NCI-H2107 treated with DMSO at 0.1 percent for 48 hours (cell line): ENCODE measurements around the gene CALM1.

Experiments used
- DNase-seq: peaks from one replicate; lab custom pipeline; 2025; ENCODE audit not compliant: unreplicated experiment; lab: John Stamatoyannopoulos, UW

Gene CALM1

DNA sequence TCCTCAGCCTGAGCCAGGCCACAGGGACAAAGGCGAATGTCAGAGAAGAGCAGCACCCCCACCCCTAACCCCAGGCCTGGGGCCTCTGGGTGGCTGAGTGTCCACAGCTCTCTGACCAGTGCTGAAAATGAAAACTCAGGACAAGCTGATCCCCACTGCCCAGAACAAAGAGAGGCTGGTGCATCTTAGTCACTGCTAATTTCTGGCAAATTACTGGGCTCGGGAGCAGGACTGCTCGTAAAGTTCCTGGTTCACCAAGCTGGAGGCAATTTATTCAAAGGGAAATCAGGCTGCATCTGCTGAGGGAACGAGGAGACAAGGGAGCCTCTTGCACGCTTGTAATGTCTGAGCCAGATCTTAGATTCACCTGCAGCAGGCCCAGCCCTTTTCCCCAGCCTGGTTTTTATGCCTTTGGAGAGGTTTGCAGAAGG, 43.2 kb downstream of the CALM1 start:
- DNase-seq: no peak

DNA sequence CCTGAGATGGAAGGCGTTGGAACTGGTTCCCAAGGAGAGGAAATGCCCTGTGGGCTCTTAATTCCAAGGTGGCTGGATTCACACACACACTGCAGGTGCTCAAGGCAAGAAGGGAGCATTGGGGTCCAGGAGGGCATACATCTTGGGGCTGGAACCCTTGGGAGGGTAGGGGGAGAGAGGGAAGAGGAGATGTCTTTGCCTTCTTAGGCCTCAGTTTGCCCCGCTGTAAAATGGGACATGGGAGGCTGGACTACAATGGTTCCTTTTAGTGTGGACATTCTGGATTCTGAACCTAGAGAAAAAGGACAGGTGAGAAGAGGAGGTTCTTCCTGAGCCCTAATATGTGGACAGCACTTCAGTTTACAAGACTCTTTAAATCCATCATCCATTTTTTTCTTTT, 43.8 kb downstream of the CALM1 start:
- no peak for DNase-seq

DNA sequence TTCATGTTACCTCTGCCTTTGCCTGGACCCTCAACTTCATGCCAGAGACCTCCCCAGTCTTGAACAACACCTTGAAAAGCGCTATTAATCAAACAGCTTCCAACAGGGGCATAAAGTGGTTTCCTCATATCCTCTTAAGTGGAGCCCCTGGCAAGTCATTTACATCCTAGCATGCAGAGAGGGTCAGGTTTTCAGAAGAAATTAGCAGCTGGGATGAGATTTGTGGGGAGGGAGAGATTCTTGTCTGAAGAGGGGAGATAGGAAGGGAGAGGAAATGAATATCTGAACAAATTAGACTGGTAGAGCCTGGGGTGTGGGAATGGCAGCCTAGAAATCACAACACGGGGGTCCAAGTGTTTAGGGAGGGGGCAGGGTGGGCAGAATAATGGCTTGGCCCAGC, 45.6 kb downstream of the CALM1 start:
- DNase-seq: no peak

DNA sequence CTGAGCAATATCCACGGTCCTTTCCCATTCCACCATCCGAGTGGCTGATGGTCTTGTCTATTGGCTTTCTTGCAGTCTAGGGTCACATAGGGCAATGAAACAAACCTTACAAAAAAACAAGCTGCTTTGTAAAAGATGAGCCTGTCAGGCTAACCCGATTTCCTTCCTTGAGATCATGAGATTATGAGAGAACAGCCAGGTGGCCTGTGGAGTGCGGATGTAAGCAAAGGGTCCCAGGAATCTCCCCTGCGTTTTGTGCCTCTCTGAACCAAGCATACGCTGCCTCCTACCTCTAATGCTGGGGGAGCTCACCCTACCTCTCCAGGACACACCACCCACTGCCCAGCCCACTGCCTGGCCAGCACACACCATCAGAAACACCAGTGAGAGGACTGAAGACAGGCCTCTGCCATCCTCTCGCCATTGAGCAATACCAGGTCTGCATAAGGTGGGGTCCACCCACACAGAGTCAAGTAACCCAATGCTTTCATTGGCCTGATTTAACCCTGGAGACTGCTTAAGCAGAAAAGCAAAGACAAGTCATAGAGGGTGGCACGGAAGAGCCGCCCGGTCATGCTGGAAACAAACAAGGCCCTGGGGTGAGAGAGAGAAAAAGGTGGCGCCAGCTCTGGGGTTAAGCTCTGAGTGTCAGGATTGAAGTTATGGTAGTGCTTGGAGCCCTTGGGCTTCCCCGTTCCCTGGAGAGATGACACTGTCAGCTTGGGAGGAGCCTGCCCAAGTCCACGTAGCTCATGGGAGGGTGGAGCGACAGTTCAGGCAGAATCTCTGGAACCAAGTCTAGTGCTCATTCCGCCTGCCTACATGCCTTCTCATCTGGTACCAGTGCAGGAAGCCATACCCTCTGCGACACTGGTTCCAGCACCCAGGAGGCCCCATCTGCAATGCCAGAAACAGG, 46.6 kb downstream of the CALM1 start:
- DNase-seq: no peak

DNA sequence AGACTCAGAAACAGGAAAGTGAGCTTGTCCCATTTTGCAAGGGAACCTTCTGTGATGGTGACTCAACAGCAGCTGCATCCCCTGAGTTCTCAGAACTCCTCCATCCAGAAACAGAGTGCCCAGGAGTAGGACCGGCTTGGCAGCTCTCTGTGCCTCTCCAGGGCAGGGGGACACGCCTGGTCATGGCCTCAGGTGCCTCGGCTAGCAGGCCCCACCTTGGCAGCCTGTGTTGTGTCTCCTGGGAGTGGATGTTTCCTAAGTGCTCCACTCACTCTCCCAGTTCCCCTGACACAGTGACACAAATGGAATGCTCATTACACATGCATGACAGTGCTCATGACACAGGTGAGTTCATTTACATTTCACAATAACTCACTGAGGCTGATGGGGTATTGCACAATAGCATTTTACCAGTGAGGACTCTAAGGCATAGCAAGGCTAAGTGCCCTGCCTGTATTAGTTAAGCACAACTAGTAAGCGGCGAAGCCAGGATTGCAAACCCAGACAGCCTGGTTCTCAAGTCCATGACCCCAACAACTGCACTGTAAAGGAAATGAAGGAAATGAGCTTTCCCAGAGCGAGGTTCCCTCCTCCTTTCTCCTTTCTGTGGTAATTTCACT, 47.4 kb downstream of the CALM1 start:
- peak; percentile 70 for DNase-seq

DNA sequence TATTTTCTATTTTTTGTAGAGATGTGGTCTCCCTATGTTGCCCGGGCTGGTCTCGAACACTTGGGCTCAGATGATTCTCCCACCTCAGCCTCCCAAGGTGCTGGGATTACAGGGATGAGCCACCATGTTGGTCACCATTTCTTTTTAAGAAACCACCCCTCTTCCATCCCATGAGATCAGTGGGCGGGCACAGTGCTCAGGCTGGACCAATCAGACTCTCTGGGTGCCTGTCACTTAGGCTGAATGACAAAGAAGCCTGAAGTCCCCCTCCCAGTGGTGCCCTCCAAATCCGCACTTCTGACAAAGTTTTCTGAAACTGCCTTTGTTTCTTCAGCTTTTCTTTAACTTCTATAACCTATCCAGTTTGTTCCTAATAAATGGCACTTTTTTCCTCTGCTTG, 48.2 kb downstream of the CALM1 start:
- no peak for DNase-seq

DNA sequence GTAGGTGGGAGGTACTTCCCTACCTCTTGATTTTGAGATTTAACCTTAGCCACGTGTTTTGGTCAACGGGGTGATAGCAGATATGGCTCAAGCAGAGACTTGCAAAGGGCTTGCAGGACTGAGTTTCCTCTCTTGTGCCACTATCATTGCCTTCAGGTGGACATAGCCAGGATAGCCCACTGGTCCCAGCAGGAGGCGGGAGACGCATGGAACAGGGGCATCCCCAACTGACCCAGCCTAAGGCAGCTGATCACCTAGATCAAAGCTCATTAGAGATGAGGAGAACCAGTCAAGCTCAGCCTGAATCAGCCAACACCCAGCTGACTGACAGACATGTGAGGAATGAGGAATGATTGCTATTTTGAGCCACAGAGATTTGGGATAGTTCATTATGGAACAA, 49.6 kb downstream of the CALM1 start:
- no peak for DNase-seq

DNA sequence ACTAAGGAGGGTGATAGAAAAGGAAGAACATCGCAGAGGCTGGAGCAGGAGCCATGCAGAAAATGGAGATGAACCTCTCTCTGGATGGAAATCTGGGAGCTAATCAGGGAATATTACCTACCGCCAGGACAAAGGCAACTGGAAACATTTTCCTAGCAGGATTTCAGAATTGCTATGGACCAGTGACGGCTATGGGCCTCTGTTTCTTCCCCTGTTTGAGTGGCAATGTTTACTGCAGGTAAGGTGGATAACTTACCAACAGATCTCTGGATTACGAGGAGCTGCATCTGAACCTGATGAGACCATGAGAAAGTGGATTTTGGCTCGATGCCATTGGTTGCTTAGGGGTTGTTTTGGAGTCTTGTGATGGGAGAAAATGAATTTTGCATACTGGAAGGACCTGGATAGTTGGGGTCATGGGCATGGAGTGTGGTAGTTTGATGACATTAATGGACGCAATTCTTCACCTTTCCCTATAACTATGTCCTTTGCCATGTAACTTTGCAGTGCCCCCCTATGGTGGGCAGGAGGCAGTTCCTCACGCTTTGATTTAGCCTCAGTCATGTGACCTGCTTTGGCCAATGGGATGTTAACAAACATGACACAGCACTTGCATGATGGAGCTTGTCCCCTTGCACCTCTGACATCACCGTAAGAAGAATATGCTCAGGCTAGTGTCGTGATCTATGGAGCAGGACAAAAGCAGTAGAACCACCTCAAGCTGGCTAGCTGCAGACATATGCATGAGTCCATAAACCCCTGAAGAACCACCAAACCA, 51.1 kb downstream of the CALM1 start:
- DNase-seq: no peak

DNA sequence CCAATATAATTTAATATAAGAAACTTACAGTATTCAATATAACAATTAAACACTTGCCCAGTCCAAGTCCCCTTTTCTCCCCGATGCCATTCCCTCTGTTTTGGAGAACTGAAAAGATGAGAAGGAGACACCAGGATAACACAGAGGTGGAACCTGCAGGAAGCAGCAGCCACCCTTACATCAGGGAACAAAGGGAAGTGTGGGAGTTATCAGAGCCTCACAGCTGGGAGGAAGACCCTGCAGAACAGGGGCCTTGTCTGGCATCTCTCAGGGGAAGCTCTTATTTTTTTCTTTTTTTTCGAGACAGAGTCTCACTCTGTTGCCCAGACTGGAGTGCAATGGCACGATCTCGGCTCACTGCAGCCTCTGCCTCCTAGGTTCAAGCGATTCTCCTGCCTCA, 52.6 kb downstream of the CALM1 start:
- DNase-seq: no peak

DNA sequence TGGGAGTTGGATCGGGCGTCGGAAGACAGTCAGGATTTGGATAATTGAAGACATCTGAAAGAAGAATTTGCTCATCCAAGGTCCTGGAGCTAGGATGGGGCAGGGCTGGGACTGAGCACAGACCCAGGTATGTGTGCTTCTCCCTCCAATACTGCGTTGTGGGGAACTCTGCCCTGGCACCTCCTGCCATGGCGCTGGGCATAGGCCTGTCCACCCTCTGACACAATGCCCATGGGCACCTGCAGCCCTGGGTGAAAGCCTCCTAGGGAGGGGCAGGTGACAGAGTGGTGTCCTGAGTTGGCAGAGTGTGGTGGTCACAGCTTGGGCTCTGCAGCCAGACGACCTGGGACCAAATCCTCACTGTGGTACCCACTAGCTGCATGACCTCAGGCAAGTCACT, 53.3 kb downstream of the CALM1 start:
- DNase-seq: no peak

DNA sequence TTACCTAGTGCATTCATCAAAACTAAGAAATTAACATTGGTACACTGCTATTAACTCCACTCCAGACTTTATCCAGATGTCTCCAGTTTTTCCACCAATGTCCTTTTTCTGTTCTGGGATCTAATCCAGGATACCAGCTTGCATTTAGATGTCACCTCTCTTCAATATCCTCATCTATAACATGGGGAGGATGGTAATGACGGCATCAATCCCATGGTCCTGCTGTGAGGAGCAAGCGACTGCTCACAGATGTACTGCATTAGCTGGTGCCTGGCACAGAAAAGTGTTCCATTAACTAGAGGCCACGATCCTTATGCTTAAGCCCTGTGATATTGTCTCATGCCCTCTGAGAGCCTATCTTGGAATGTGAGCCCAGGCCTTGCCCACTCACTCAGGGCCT, 53.8 kb downstream of the CALM1 start:
- DNase-seq: no peak

DNA sequence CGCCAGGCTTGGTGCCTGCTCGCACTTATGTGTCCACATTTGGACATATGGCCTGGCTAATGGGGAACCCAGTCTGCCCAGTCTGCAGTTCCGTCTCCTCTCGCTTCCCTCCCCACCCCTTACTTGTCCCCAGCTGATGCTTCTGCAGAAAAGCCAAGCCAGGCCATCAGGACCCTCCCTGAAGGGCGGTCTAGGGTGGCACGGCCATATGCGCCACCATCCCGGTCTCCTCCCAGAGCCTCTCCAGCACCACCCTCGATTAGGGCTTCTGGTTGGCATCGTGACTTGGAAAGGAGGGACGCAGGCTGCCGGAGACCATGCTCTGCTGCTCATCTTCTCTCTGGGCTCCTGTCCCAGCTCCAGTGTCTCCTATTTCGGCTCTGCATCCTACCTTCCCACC, 54.6 kb downstream of the CALM1 start:
- no peak for DNase-seq

DNA sequence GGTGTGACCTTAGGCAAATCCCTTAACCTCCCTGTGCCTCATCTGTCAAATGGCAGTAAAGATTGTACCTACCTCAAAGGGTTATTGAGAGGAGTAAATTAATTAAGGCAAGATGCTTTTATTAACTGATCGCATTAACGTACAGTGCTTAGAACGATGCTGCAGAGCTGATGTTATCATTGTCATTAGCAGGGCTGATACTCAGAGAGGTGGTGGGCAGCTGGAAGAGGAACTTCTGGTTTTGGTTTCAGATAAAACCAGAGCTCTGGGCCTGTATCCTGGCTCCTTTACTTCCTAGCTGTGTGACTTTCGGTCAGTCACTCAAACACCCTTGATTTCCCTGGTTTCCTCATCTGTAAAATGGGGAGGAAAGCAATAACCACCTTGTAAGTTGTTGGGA, 55.1 kb downstream of the CALM1 start:
- DNase-seq: no peak

DNA sequence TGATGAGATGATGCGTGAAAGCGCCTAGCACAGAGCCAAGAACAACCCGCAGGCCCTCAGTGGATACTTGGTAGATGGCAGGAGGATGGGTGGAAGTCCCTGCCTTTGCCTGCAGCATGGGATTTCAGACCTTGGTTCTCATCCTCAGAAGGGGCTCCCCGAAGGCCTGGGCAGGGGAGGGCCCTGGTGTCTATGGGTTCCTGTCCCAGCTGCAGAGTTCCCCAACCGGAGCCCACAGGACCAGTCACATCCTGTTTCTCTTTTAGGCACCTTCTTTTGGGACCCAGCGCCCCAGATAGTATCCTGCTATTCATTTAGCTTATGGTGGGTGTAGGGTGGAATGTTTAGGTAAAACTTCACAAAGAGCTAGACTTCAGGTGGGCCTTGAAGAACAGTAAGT, 55.5 kb downstream of the CALM1 start:
- no peak for DNase-seq

DNA sequence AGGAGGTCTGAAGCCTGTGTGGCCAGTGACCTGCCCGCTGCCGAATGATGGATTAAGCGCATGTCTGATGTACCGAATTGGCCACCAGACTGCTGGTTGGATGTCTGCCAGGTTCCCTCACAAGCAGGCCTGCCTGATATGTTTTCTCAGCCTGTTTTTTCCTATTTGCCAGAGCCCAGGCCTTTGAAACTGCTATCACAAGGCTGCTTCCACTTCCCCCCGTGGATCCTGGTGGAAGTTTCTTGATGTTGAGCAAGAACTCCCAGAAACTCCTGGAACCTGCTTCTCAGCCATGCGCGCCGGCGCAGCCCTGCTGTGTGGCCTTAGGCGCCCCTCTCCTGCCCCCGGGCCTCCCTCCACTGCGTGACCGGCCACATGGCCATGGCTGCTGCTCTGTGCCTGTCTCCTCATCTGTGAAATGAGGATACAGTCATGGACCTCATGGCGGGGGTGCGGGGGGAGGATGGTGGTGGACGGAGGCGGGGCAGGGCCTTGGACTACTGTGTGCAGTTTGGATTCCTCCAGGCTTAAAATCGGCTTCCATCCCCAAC, 56.6 kb downstream of the CALM1 start:
- DNase-seq: no peak

DNA sequence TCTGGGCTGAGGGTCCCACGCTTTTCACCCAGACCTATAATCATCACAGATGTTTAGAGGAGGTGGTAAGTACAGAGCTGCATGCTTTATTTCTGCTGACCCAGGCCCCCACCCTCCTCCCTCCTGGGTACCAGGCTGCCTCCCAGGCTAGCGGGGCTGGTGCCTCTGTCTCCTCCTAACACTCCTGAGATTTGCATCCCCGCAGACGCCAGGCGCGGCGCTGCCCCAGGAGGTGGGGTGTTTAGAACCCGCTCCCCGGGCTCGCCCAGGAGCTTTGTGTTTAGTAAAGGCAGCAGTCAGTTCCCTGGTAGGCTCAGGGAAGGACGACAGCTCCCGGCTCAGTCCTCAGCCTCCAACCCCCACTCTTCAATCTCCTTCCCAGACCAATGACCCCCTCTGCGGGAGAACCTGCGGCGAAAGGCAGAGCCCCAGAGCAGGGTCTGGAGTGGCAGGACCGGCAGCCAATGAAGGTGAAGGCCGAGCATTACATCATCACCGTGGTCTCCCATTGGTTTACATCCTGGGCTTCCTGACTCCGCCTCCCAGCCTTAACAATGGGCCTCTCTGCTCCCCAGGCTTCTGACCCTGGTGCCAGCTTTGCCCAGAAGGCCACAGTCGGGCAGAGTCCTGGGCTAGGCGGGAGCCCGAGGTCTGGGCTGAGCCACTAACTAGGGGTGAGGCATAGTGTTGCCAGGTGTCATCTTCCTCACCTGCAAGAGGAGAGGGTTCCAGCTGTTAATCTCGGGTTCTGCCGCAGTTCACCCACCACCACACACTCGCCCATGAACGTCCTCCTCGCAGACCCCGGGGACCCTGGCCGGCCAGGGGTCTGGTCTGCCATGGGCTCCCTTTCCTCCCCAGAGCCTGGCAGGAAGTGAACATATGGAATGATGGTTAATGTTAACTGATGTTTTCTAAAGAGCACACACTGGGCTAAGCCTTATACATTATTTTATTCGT, 57.5 kb downstream of the CALM1 start:
- DNase-seq: no peak

DNA sequence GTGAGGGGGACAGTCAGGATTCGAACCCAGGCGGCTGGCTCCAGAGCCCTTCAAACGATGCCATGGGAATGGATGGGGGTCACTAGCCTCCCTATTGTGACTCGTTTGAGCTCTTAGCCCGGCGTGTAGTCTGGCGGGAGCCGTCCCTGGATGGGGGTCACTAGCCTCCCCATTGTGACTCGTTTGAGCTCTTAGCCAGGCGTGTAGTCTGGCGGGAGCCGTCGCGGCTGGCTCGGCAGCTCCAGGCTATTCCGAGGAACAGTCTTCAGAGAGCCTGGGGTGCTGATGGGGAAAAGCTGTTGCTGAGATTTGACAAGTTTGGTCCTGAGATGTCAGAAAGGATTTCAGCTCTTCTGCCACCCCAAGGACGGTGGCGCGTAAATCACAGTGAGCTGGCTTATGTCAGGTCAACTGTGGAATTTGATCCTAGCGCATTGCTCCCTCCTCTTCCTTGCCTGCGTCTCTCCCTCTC, 58.3 kb downstream of the CALM1 start:
- DNase-seq: no peak

DNA sequence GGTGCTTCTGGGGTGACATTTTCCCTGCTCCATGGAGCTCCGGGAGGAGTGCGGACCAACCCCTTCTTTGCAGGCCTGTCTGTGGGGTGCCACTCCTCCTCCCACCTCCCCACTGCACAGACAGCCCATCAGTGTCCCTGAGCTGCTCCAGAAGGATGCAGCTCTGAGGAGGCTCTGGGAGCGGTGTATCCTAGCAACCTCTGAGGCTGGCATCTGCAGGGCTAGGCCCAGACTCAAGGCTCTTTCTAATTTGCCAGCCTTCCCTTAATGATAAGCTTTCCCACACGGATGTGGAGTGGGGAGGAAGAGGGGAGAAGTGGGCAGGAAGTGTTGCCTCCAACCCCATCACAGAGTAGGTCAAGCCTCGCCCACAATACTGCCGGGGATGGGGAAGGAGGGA, 59.7 kb downstream of the CALM1 start:
- DNase-seq: no peak

DNA sequence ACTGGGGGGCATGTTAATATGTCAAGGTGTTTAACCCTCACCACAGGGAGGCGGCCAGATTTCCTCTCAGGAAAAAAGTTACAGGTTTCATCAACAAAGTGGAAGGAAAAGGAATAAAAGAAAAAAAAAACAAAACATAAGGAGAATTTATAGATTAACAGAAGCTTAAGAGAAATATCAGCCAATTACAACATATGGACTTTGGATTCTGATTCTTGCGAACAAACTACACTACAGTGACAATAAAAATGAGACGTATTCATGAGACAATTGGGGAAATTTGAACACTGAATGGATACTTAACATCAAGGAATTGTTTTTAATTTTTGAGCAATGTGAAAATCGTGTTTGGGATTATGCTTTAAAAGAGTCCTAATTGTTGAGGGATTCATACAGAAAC, 60.4 kb downstream of the CALM1 start:
- no peak for DNase-seq
